ENCODE data around the gene DNAJC2.

Gene DNAJC2

GRCh38 chr7:103388469-103389140 lies 44.0 kb upstream of the DNAJC2 start:
- ATAC-seq: no peak
- TF ChIP-seq RARB (CRISPR knock-in tag; IDR thresholded peaks at IDR 0.05) (no peak), TSHZ2 (CRISPR knock-in tag; IDR thresholded peaks at IDR 0.05) (no peak), ZFP3 (CRISPR knock-in tag; IDR thresholded peaks at IDR 0.05) (no peak), BACH2 (CRISPR knock-in tag; IDR thresholded peaks at IDR 0.05; ENCODE audit: borderline replicate concordance) (no peak), TCF4 (CRISPR knock-in tag; IDR thresholded peaks at IDR 0.05; ENCODE audit: borderline replicate concordance) (no peak), TOX (CRISPR knock-in tag; IDR thresholded peaks at IDR 0.05; ENCODE audit: borderline replicate concordance) (no peak), ZFP30 (CRISPR knock-in tag; IDR thresholded peaks at IDR 0.05) (no peak)

GRCh38 chr7:103387242-103387641 lies 42.7 kb upstream of the DNAJC2 start:
- TF ChIP-seq ZFP30 (CRISPR knock-in tag; IDR thresholded peaks at IDR 0.05) (no peak), POU6F1 (CRISPR knock-in tag; IDR thresholded peaks at IDR 0.05; ENCODE audit: borderline replicate concordance, low read depth) (no peak), ARNTL (CRISPR knock-in tag; IDR thresholded peaks at IDR 0.05; ENCODE audit: borderline replicate concordance, low read depth) (no peak), ISL1 (CRISPR knock-in tag; IDR thresholded peaks at IDR 0.05) (no peak), BACH2 (CRISPR knock-in tag; IDR thresholded peaks at IDR 0.05; ENCODE audit: borderline replicate concordance) (no peak), CSRNP3 (CRISPR knock-in tag; IDR thresholded peaks at IDR 0.05) (no peak), PATZ1 (CRISPR knock-in tag; IDR thresholded peaks at IDR 0.05; ENCODE audit: borderline replicate concordance) (no peak), ZNF70 (CRISPR knock-in tag; IDR thresholded peaks at IDR 0.05) (no peak), ZNF565 (CRISPR knock-in tag; conservative IDR thresholded peaks at IDR 0.05; ENCODE audit: low read depth) (no peak), SNAI2 (CRISPR knock-in tag; IDR thresholded peaks at IDR 0.05) (no peak), ZNF8 (CRISPR knock-in tag; IDR thresholded peaks at IDR 0.05) (no peak), TCF4 (CRISPR knock-in tag; IDR thresholded peaks at IDR 0.05; ENCODE audit: borderline replicate concordance) (no peak), GLIS3 (CRISPR knock-in tag; IDR thresholded peaks at IDR 0.05) (no peak), ZC3H10 (CRISPR knock-in tag; IDR thresholded peaks at IDR 0.05) (no peak), ESRRG (CRISPR knock-in tag; IDR thresholded peaks at IDR 0.05) (no peak)
- ATAC-seq: no peak

- TF ChIP-seq CSDC2 (CRISPR knock-in tag; IDR thresholded peaks at IDR 0.05) (no peak), ARNTL (CRISPR knock-in tag; IDR thresholded peaks at IDR 0.05; ENCODE audit: borderline replicate concordance, low read depth) (no peak)
- ATAC-seq: no peak
Measured at GRCh38 chr7:103382032-103382402, 37.5 kb upstream of the DNAJC2 start.

- ATAC-seq: no peak
- TF ChIP-seq ZFP30 (CRISPR knock-in tag; IDR thresholded peaks at IDR 0.05): no peak
- no peak for TF ChIP-seq OSR1 (CRISPR knock-in tag; IDR thresholded peaks at IDR 0.05)
- no peak for TF ChIP-seq ARNTL (CRISPR knock-in tag; IDR thresholded peaks at IDR 0.05; ENCODE audit: borderline replicate concordance, low read depth)
- TF ChIP-seq GLIS3 (CRISPR knock-in tag; IDR thresholded peaks at IDR 0.05): no peak
- TF ChIP-seq CSDC2 (CRISPR knock-in tag; IDR thresholded peaks at IDR 0.05): no peak
- no peak for TF ChIP-seq RARB (CRISPR knock-in tag; IDR thresholded peaks at IDR 0.05)
- TF ChIP-seq CSRNP3 (CRISPR knock-in tag; IDR thresholded peaks at IDR 0.05): no peak
- TF ChIP-seq TOX (CRISPR knock-in tag; IDR thresholded peaks at IDR 0.05; ENCODE audit: borderline replicate concordance): no peak
Measured at GRCh38 chr7:103381280-103382031, 36.9 kb upstream of the DNAJC2 start.
